Measurements from ENCODE around the gene LMBR1. TPM values are rescaled to one million over a fixed set of nuclear protein-coding genes. Genes with fewer than 3 reads are reported as not detected.

The LMBR1 gene
- total RNA-seq, 2 experiments from 2014 or later = 42.7 to 50.6 TPM

DNA sequence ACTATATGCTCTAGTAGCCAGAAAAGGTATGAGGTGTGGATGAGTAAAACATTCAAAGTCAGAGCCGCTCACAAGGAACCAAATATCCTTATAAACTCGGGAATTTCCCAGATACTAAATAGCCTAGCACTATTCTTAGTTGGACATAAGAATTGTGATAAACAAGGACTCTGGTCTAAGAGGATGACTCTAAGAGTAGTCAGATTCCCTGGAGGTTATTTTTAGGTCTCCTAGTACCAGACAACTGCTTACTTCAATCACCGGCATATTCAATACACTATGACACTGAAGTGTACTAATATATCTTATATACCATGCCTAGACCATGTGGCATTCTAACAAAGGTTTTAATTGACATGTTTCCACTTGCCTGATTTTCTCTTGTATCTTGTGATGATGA lies 56.5 kb downstream of the LMBR1 start:
- Mint-ChIP-seq H3K27me3 (no peaks in the 10 kb centered on the region), H3K4me1 (ENCODE audit: low read depth) (peaks cover 2% of the 10 kb centered on the region), H3K36me3 (ENCODE audit: low read depth) (peaks cover 15% of the 10 kb centered on the region), H3K4me3 (no peak overlapping the region), H3K9me3 (no peaks in the 10 kb centered on the region), H3K27ac (no peak overlapping the region)
- intact Hi-C loops (cut with micrococcal nuclease) = no loop called here
- ChIA-PET POLR2A (no interaction called here), CTCF (interaction anchor here (1.3 kb wide), 1 partner anchor 256 kb away, joined by 3 read pairs; no protein-coding TSS in a partner anchor)
- DNase-seq = no peak
- TF ChIP-seq, protein P1, sequence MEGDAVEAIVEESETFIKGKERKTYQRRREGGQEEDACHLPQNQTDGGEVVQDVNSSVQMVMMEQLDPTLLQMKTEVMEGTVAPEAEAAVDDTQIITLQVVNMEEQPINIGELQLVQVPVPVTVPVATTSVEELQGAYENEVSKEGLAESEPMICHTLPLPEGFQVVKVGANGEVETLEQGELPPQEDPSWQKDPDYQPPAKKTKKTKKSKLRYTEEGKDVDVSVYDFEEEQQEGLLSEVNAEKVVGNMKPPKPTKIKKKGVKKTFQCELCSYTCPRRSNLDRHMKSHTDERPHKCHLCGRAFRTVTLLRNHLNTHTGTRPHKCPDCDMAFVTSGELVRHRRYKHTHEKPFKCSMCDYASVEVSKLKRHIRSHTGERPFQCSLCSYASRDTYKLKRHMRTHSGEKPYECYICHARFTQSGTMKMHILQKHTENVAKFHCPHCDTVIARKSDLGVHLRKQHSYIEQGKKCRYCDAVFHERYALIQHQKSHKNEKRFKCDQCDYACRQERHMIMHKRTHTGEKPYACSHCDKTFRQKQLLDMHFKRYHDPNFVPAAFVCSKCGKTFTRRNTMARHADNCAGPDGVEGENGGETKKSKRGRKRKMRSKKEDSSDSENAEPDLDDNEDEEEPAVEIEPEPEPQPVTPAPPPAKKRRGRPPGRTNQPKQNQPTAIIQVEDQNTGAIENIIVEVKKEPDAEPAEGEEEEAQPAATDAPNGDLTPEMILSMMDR (IDR thresholded peaks at IDR 0.05) = no peak
- ATAC-seq = no peak

DNA sequence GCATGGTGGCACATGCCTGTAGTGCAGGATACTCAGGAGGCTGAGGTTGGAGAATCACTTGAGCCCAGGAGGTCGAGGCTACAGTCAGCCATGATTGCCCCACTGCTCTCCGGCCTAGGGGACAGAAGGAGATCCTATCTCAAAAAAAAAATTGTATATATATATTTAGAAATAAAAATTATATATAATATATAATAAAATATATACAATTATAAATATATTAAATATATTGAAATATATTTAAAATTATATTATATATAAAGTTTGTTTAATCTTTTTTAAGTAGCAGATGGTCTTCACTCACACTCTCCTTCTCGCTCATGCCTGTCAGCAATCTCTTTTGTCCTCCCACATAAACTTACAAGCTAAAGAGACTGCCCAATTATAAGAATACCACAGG lies 58.5 kb downstream of the LMBR1 start:
- no peaks in the 10 kb centered on the region for H3K9me3 Mint-ChIP-seq
- DNase-seq (no peak), ATAC-seq (no peak)
- no peaks in the 10 kb centered on the region for H3K27me3 Mint-ChIP-seq
- H3K27ac Mint-ChIP-seq = no peak overlapping the region
- H3K4me3 Mint-ChIP-seq = no peak overlapping the region
- no peaks in the 10 kb centered on the region for H3K4me1 Mint-ChIP-seq (ENCODE audit: low read depth)
- CTCF ChIA-PET = no interaction called here
- TF ChIP-seq, protein P1 (IDR thresholded peaks at IDR 0.05) = no peak
- intact Hi-C loops (cut with micrococcal nuclease) = no loop called here
- peaks cover 15% of the 10 kb centered on the region for H3K36me3 Mint-ChIP-seq (ENCODE audit: low read depth)
- POLR2A ChIA-PET = no interaction called here

DNA sequence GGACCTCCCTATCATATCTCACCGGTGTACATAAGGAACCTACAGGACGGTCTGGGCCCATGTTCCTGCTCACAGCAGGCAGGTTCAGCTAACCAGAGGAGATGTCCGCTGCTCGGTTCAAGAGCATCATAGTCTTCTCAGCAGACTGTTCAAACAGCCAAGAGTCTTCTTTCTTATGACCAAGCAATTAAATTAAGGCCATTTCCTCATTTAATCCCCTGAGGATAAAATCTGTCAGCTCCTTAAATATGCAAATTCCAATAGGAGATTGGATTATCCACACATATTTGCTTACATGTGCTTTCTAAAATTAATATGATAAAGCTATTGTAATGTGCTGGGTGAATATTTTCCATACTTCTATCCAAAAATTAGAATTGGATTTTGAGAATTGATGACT lies 59.7 kb downstream of the LMBR1 start:
- intact Hi-C loops (cut with micrococcal nuclease) = no loop called here
- no peak overlapping the region for H3K4me3 Mint-ChIP-seq
- H3K36me3 Mint-ChIP-seq (ENCODE audit: low read depth) = peaks cover 10% of the 10 kb centered on the region
- H3K27ac Mint-ChIP-seq = no peak overlapping the region
- TF ChIP-seq, protein P1 (IDR thresholded peaks at IDR 0.05) = no peak
- ChIA-PET POLR2A (no interaction called here), CTCF (no interaction called here)
- no peaks in the 10 kb centered on the region for H3K9me3 Mint-ChIP-seq
- no peaks in the 10 kb centered on the region for H3K27me3 Mint-ChIP-seq
- DNase-seq = no peak
- no peak for ATAC-seq
- H3K4me1 Mint-ChIP-seq (ENCODE audit: low read depth) = no peaks in the 10 kb centered on the region

DNA sequence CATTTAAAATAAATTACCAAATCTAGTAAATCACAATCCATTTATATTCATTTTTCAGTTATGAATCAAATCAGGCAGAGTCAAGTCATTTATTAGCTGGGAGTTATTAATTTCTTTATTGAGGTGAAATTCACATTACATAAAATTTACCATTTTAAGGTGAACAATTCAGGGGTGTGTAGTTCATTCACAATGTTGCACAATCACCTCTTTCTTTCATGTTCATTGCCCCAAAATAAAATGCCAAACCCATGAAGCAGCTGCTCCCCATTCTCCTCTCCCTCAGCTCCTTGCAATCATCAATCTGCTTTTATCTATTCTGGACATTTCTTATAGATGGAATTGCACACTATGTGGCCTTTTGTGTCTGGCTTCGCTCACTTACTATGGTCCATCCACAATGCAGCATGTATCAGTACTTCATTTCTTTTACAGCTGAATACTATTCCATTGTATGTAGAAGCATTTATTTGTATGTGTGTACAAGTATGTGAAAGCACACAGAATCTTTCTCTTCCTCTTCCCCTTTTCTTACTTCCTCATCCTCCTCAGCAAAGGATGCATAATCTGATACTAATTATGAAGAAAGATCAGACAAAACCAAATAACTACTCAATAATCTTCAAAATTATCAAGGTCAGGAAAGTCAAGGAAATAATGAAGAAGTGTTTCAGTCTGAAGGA lies 60.6 kb downstream of the LMBR1 start:
- Mint-ChIP-seq H3K4me1 (ENCODE audit: low read depth) (no peaks in the 10 kb centered on the region), H3K27ac (no peak overlapping the region), H3K9me3 (no peaks in the 10 kb centered on the region), H3K27me3 (no peaks in the 10 kb centered on the region), H3K36me3 (ENCODE audit: low read depth) (peaks cover 8% of the 10 kb centered on the region), H3K4me3 (no peak overlapping the region)
- POLR2A ChIA-PET = no interaction called here
- no peak for ATAC-seq
- CTCF ChIA-PET = interaction anchor here (0.8 to 0.9 kb wide), 2 partner anchors 159 to 1007 kb away, joined by 3 read pairs; no protein-coding TSS in a partner anchor
- no peak for DNase-seq
- intact Hi-C loops (cut with micrococcal nuclease) = no loop called here
- TF ChIP-seq, protein P1 (IDR thresholded peaks at IDR 0.05) = no peak

DNA sequence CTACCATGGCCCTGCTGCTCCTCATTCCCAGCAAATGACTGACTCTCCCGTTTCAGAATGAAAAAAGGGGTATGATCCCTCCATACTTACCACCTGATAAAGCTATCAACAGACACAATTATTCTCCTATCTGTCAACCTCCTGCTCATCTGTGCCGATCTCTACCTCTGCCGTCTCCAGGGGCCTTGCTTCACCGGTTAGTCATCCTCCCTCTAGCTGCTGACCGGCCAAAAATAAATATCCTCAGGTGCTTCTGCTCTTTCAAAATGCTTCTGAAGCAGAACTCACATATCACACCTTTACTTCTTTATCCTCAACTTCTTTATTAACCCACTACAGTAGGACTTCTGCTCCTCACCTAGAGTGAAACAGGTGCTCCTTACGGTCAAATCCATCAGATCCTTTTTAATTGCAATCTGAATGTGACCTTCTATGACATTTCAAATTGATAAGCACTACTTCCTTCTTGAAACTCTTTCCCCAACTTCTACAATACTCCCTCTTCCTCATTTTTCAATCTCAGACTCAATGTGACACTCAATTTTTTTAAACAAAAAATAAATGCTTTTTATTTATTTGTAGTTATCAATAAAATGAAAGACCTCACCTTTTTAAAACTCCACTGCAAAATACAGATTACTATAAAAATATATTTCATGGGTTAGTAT lies 63.2 kb downstream of the LMBR1 start:
- no peak overlapping the region for H3K27ac Mint-ChIP-seq
- TF ChIP-seq, protein P1 (IDR thresholded peaks at IDR 0.05) = no peak
- H3K9me3 Mint-ChIP-seq = no peaks in the 10 kb centered on the region
- ATAC-seq (no peak), DNase-seq (no peak)
- intact Hi-C loops (cut with micrococcal nuclease) = loop anchor here (10.0 kb wide), 1 partner anchor 175 kb away; no protein-coding TSS in a partner anchor
- H3K27me3 Mint-ChIP-seq = no peaks in the 10 kb centered on the region
- no peak overlapping the region for H3K4me3 Mint-ChIP-seq
- peaks cover 8% of the 10 kb centered on the region for H3K36me3 Mint-ChIP-seq (ENCODE audit: low read depth)
- ChIA-PET CTCF (interaction anchor here (1.0 kb wide), 1 partner anchor 10 kb away, joined by 3 read pairs; no protein-coding TSS in a partner anchor), POLR2A (interaction anchor here (0.6 to 1.0 kb wide), 2 partner anchors 48 to 114 kb away, joined by 3 read pairs; no protein-coding TSS in a partner anchor)
- no peaks in the 10 kb centered on the region for H3K4me1 Mint-ChIP-seq (ENCODE audit: low read depth)
